ENCODE measurements around the gene FOXP1.

GRCh38 chr3:71118436-71118835, 465.1 kb downstream of the FOXP1 start:
- no peak for TF ChIP-seq EP300 (IDR thresholded peaks at IDR 0.05)
- TF ChIP-seq POLR2AphosphoS5 (IDR thresholded peaks at IDR 0.05), result no peak
